ENCODE data around the gene TCF7L1. TPM values are rescaled to one million over a fixed set of nuclear protein-coding genes. Genes with fewer than 3 reads are reported as not detected.
A peak's percentile ranks its signal among the peaks of the same experiment; 100 is the strongest.

The TCF7L1 gene
- total RNA-seq, 1 donor from 2014 or later: 9.3 TPM

GRCh38 chr2:85347599-85347998 lies 214.4 kb downstream of the TCF7L1 start:
- DNase-seq (ENCODE audit: missing footprints): no peak
- intact Hi-C loops (cut with DNase I): no loop called here
- ATAC-seq: no peak

- ATAC-seq (peak; percentile 47), DNase-seq (ENCODE audit: missing footprints) (no peak)
- intact Hi-C loops (cut with DNase I): loop anchor here (1.0 to 10.0 kb wide), 2 partner anchors 26 to 181 kb away; partner anchors contain the start of gene MAT2A
Observed at GRCh38 chr2:85353876-85354285, 220.7 kb downstream of the TCF7L1 start.

- ATAC-seq (peak; percentile 99), DNase-seq (ENCODE audit: missing footprints) (peak; percentile 97)
- intact Hi-C loops (cut with DNase I): loop anchor here (1.0 to 10.0 kb wide), 2 partner anchors 26 to 180 kb away; partner anchors contain the start of gene MAT2A
Observed at GRCh38 chr2:85354286-85355072, 221.3 kb downstream of the TCF7L1 start, which contains the start of the genes ELMOD3 and RETSAT. Gene ELMOD3, plus strand, starts transcription at chr2:85354769. Its CDS starts 2,430 bp downstream, at chr2:85357199. Gene RETSAT, minus strand, starts transcription at chr2:85354528. Its CDS starts 21 bp downstream, at chr2:85354507.

GRCh38 chr2:85355073-85355410 lies 221.8 kb downstream of the TCF7L1 start:
- DNase-seq (ENCODE audit: missing footprints) (no peak), ATAC-seq (no peak)
- intact Hi-C loops (cut with DNase I): loop anchor here (10.0 kb wide), 1 partner anchor 180 kb away; the partner anchor contains the start of gene MAT2A

- intact Hi-C loops (cut with DNase I): loop anchor here (10.0 kb wide), 1 partner anchor 179 kb away; the partner anchor contains the start of gene MAT2A
- DNase-seq (ENCODE audit: missing footprints) (no peak), ATAC-seq (no peak)
Observed at GRCh38 chr2:85355521-85355920, 222.3 kb downstream of the TCF7L1 start.

- ATAC-seq (no peak), DNase-seq (ENCODE audit: missing footprints) (no peak)
- intact Hi-C loops (cut with DNase I): loop anchor here (10.0 kb wide), 1 partner anchor 179 kb away; the partner anchor contains the start of gene MAT2A
Observed at GRCh38 chr2:85356186-85356585, 223.0 kb downstream of the TCF7L1 start.

GRCh38 chr2:85357736-85358135 lies 224.5 kb downstream of the TCF7L1 start:
- no peak for DNase-seq (ENCODE audit: missing footprints)
- no peak for ATAC-seq
- intact Hi-C loops (cut with DNase I): loop anchor here (10.0 kb wide), 1 partner anchor 177 kb away; the partner anchor contains the start of gene MAT2A

Other genes starting within 250 kb of the TCF7L1 start
- 571 TPM for gene TMSB10, start 227.7 kb upstream of the TCF7L1 start, total RNA-seq
- 87.5 TPM for gene KCMF1, start 162.2 kb upstream of the TCF7L1 start, total RNA-seq
- gene TGOLN2, start 194.6 kb downstream of the TCF7L1 start, total RNA-seq: 65.6 TPM
- gene RETSAT, start 221.1 kb downstream of the TCF7L1 start, total RNA-seq: 44.8 TPM
- 10.2 TPM for gene ELMOD3, start 221.4 kb downstream of the TCF7L1 start, total RNA-seq